GM12892 (cell line): ENCODE data around the gene NTN1.

ENCODE experiments used
- POLR2A ChIP-seq: IDR thresholded peaks from 2 replicates; pipeline ENCODE4 v1.6.1; 2011; ENCODE audit warnings: low read depth, low read length, control low read depth
- POLR2AphosphoS5 ChIP-seq: IDR thresholded peaks from 2 replicates; pipeline ENCODE4 v1.6.1; 2011; ENCODE audit warnings: low read depth, low read length, control low read depth
- TAF1 ChIP-seq: IDR thresholded peaks from 2 replicates; pipeline ENCODE4 v1.6.1; 2011; ENCODE audit warnings: low read depth, mild to moderate bottlenecking, control low read depth, low read length, borderline replicate concordance

DNA sequence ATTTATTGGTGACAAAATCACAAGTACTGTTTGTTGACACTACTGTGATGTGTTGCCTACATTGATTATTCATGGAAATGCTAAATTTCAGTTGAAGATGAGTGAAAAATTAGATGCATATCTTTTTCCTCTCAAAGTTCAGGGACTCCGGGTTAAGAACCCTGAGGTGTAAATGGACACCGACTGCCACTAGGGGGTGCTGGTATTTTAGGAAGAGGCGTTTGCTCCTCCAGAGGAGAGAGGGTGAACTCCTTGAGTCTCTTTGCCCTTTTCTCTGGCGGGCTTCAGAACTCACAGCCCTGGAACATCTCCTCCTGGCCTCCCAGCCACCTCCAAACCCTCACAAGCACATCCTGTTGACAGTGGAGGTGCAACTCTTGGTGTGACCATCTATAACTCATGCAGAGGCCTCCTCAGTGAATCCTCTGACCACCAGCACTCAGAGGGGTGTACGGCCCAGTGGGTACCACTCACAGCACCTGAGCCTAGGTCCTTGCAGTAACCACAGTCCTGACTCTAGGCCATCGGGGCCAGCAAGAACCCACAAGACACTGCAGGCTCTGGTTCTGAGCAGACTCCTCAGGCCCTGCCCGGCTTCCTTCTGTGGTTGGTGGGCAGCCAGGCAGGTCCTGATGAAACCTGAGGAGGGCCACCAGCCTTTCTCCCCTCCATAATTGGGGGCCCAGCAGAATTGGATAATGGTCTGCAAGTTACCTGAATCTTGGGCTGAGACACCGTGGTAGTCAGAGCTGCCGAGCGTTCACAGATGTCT, 29.6 kb upstream of the NTN1 start:
- no peak for TF ChIP-seq POLR2A
- no peak for TF ChIP-seq POLR2AphosphoS5
- no peak for TF ChIP-seq TAF1
